Stimulated activated CD8-positive, alpha-beta memory T cell treated with anti-CD3 and anti-CD28 coated beads, Interleukin-15, amount 100 ng/mL, for 48 hours (primary cell): ENCODE measurements around the gene CHST11.

ENCODE experiments used
- DNase-seq, 2 donors: peaks; one replicate each; pipeline ENCODE4 v3.0.0-alpha.2; 2020; ENCODE audit warnings: low read depth in 2 of 2

The CHST11 gene

DNA sequence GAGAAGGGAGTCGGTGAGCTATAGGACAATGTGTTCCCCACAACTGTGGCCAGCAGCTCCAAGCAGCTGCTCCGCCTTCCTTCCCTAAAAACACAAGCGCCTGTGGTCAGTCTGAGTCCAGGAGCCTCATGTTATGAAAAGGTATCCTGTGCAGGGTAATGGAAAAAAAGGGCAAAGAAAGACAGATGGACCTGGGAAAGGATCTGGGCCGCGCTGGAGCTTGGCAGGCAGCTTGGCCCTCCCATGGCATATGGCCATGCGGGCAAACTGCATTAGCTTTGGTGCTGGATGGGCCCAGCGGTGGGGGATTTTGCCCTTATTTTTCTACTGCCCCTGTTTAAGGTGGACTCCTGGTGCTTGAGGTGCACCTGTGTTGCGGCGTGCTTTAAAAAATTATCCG, 23.7 kb upstream of the CHST11 start:
- no peak for DNase-seq

DNA sequence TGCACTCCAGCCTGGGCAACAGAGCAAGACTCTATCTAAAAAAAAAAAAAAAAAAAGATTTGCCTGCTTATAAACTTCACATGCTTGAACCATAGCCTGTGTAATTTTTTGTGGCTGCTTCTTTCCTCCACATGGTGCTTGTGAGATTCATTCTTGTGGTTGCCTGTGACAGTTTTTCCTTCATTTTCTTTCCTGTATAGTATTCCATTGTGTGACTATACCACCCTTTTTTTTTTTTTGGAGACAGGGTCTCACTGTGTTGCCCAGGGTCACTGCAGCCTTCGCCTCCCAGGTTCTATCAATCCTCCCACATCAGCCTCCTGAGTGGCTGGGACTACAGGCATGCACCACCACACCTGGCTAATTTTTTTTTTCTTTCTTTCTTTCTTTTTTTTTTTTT, 22.6 kb upstream of the CHST11 start:
- no peak for DNase-seq

DNA sequence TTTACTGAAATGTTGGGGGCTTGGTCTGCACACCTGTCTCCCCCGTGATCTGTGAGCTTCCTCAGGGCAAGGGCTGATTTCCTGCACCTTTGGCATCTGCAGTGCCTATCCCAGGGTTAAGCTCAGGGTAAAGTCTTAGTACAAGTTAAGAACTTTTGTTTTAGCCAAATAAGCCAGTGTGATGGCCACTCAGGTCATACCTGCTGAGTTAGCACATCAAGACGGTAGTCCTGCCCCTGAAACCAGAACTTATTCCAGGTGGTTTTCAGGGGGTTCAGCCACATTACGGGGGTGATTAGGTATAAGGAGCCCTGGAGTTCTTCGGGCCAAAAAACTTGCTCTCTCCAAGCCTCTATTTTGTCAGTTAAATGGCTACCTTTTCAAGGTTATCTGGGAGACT, 21.6 kb upstream of the CHST11 start:
- no peak for DNase-seq

DNA sequence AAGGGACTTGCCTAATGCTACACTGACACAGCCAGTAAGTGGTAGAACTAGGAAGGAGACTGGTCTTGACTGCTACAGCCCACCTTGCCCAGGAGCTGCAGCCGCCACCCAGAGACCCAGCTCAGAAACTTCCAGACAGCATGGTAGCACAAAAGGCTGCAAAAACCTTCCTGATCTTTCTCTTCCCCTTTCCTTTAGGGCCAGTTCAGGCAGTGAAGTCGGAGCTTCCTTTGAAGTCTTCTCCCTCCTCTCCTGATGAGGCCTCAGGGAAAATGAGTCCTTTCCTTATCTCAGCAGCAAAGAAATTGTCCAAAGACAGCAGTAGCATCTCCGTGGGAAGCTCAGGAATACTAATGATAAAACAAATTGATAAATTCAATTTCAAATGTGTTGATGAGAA, 21.0 kb upstream of the CHST11 start:
- no peak for DNase-seq

DNA sequence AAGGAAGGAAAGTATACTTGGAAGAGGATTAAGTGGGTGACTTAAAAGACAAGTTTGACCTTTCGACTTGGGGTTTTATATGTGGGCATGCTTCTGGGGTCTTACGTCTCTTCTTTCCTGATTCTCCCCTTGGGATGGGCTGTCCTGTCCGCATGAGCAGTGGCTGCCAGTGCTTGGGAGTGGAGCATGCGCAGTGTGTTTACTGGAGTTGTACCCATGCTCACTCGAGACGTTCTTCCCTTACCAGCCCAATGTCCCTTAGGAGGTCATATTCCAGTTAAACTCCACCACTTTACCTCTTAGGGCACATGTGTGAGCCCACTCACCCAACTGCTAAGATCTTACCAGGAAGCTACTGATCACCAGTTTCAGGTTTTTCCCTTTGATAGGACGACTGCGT, 20.0 kb upstream of the CHST11 start:
- DNase-seq = no peak

DNA sequence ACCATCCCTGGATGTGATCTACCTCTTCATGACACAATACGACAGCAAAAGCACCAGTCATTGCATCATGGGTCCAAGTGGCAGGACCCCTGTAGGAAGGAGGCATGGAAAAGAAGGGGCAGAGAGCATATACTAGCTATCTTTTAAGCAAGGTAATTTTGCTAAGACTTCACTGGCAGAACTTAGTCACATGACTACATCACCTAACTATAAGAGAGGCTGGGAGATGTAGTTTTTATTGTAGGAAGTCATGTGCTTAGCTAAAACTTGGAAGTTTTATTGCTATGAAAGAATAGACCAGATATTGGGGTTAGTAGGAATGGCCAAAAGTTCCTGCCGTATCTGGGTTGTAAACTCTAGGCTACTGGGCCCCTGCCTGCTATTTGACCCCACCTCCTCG, 18.6 kb upstream of the CHST11 start:
- no peak for DNase-seq

DNA sequence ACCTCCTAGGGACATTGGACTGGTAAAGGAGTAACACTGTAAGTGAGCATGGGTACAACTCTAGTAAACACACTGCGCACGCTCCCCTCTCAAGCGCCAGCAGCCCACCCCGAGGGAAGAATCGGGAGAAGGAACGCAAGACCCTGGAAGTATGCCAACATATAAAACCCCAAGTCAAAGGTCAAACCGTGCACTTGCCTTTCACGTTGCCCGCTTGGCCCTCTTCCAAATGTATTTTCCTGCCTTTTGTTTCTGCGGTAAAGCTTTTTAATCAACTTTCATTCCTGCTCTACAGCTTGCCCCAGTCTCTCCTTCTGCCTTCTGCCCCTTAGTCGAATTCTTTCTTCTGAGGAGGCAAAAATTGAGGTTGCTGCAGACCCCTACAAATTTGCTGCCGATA, 17.6 kb upstream of the CHST11 start:
- DNase-seq = no peak

DNA sequence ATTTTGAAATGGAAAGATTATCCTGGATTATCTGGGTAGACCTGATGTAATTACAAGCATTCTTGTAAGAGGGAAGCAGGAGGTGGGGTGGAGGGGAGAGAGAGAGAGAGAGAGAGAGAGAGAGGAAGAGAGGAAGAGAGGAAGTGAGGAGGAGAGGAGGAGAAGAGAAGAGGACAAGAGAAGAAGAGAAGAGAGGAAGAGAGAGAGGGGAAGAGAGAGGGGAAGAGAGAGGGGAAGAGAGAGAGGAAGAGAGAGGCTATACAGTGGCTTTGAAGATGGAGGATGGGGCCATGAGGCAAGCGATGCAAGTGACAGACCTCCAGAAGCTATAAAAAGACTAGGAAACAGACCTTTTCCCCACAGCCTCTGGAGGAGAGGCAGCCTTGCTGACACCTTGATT, 13.7 kb upstream of the CHST11 start:
- DNase-seq = no peak

DNA sequence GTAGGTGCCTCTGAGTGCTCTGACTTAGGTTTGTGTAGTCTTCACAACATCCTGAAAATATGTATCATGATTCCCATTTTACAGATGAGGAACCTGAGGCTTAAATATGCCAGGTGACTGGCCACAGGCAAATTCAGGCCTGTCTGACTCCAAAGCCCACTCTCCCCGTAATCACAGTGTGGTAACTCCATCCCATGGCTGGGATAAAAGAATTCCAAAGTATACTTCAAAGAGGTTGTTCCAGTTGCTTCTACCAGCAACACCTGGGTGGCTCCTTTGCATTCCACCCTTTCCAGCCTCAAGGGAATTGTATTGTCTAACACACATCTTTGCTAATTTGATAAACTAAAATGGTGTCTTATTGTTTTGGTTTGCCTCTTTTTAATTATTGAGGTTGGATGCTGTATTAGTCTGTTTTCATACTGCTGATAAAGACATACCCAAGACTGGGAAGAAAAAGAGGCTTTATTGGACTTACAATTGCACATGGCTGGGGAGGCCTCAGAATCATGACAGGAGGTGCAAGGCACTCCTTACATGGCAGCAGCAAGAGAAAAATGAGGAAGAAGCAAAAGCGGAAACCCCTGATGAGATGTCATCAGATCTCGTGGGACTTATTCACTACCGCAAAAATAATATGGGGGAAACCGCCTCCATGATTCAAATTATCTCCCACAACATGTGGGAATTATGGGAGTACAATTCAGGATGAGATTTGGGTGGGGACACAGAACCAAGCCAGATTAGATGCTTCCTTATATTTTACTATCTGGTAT, 9.9 kb upstream of the CHST11 start:
- no peak for DNase-seq

DNA sequence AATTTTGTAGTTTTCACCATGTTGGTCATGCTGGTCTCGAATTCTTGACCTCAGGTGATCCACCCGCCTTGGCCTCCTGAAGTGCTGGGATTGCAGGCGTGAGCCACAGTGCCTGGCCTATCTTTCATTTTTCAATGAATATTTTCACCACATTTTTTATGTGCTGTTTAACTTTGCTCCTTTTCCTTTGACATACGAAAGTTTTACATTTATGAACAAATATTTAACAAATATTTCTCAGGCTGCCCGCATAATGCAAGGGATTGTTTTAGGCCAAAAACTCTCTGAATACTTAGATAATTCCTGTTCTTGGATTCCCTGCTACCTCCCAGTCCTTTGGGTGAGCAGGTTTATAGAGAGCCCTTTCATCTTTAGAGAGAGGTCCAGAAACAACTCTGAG, 8.7 kb upstream of the CHST11 start:
- no peak for DNase-seq

DNA sequence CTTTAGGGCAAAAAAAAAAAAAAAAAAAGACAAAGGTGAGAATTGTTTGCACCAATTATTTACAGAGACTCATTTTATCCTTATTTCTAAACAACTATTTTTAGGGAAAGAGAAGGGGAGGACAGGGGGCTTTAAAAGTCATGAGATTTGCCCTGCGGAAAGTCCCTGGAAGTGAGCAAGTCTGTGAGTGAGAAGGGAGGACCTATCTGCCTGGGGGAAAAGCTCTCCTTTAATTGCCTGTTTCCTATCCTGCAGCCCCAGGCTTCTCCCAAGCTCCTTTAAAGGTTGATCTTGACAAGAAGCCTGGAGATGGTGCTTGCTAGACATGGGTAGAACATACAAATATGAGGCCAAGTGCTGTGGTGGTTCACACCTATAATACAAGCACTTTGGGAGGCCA, 8.3 kb upstream of the CHST11 start:
- DNase-seq = no peak

DNA sequence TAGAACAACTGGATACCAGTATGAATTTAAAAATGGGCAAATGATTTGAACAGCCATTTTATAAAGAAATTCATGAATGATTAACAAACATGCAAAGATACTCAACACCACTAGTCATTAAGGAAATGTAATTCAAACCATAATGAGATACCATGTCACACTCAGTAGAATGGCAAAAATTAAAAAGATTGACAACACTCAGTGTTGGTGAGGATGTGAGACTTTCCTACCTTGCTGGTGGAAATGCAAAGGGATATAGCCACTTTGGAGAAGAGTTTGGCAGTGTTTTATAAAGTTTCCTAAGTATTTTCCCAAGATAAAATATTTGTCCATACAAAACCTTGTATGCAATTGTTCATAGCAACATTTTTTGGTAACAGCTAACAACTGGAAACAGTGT, 6.0 kb upstream of the CHST11 start:
- no peak for DNase-seq

DNA sequence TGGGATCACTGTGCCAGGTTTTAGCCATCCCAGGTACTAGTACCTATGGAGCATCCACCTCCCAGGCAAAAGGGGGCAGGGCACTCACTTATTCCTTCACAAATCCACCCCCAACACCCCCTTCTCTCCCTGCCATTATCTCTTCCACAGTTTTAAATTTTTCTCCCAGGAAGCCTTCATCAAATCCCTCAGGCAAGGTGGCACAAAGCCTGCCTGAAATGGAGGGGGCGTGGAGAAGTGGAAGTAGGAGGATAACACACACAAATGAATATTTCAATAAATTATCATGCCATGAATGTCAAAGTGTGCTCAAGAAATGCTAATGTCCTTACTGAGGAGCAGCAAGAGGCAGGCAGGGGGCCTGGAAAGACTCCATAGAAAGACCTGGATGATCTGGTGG, 4.7 kb upstream of the CHST11 start:
- DNase-seq = no peak

DNA sequence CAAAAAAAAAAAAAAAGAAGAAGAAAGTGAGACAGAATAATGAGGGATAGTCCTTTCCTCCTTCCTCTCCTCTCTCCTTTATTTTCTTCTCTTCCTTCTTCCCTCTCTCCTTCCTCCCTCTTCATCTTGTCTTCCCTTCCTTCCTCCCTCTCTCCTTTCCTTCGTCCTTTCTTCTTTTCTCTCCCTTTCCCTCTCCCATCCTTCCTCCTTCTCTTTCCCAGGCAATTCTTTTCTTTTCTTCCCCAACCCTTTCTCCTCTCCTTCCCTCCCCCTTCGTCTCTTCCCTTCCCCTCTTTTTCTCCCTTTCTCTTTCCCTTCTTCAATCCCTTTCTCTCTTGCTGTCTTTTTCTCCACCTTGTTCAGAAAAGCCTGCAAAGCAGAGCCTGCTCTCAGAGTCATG, 3.6 kb upstream of the CHST11 start:
- no peak for DNase-seq

DNA sequence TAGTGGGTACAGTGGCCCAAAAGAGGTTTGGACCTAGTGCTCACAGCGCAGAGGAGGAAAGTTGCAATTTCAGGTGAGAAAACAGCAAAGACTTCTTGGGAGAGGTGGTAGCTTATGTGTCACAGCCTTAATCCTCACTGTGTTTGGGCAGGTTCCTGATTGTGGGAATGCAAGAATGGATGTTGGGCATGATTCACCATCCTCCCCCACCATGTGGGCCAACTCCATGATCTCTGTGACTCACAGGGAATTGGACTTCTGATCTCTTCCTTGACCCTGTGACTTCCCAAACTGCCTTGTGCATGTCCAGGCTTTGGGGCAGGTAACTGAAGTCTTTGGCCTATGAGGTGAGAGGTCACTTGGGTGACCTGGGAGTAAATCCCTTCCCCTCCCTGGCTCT, 1.8 kb upstream of the CHST11 start:
- no peak for DNase-seq

DNA sequence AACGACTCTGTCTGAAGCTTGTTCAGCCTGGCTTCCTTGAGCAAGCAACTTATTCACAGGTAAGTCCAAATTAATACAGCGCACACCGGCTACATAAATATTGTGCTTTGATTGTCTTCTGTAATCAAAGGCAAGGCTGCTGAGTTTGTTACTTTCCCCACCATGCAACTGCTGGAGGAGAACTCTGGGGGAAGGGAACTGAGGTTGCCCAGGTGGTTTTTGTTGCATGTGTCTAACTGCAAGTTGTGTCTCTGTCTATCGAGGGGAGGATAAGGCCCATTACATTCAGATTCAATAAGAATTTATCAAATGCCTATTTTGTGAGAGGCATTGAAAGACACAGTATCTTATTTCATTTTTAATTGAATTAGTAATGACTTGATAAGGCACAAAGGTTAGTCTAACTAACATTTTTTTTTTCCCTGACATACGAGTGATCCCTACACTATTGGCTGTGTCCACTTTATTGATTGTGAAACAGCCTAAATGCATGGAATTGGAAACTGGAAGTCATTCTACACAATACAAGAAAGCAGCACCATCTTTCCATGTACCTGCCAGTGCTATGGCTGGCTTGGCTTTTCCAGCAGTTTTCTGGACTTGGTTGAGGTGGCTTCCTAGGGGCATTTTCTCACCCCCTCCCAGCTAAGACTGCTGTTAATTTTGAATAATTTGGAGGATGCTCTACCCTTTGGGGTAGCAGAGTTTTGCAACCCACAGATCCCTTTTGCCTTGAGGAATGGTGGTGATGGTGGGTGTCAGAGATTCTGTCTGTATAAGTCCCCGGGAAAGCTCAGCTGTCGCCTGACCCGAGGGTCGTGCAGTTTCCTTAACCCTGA, 951 bp upstream of the CHST11 start:
- DNase-seq = no peak

DNA sequence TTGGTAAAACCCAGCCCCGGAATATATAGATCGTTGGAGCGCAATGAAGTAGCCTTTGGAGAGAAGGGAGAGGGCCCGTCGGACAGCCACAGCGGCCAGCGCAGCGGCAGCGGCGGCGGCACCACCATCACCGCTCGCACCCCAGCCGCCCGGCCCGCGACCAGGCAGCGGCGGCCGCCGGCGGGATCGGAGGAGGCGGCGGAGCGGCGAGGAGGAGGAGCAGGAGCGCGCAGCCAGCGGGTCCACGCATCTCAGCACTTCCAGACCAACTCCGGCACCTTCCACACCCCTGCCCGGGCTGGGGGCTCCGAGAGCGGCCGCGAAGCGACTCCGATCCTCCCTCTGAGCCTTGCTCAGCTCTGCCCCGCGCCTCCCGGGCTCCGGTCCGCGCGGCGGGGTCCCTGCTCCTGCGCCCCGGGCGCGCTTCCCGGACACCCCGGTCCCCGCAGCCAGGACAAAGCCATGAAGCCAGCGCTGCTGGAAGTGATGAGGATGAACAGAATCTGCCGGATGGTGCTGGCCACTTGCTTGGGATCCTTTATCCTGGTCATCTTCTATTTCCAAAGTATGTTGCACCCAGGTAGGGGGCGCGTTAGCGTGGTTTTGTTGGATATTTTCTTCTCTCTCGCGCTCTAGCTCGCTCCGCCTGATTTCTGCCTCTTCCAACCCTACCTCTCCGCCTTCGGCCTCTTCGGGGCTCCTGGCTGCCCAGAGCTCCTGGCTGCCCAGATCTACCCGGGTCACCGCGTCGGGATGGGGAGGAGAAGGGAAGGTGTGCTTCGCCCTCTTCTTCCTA, 400 bp downstream of the CHST11 start:
- DNase-seq = no peak

DNA sequence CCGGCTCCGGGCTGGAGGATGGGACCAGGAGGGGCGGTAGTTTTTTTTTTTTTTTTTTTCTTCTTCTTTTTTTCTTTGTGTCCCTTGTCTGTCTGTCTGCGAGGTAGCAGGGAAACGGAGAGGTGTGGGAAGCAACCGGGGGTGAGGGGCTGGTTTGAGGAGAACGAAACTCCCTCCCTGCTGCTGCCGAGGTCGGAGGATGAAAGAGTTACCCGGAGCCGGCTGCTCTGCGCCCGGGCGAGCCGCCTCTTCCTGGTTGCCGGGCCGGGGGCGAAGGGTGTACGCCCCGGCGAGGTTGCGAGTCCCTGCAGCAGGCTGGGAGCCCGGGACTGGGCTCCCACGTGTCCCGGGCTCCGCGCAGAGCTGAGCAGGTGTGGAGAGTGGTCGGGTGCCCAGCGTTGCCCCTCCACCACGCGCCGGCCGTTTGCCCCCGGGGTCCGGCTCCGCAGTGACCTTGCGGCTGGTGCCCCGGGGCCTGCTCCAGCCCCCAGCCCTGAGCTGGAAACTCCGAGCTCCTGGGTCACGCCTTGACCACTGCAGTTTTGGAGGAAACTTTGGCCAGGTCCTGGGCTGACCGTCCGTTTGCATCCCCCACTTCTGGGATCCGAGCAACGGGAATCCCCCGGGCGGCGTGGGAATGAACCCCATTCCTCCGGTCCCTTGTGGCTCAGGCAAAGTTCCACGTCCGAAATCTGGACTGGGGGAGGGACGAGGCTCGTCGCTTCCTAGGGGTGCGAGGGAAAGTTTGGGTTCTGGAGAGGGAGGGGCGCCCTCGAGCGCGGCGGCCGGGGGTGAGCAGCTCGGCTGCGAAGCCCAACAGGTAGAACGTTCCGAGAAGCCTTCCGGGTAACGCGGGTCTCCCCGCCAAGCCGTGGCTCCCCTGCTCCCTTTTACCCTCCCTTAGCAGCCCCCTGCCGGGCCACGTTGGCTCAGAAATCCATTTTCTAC, 1.3 kb downstream of the CHST11 start:
- DNase-seq = no peak

DNA sequence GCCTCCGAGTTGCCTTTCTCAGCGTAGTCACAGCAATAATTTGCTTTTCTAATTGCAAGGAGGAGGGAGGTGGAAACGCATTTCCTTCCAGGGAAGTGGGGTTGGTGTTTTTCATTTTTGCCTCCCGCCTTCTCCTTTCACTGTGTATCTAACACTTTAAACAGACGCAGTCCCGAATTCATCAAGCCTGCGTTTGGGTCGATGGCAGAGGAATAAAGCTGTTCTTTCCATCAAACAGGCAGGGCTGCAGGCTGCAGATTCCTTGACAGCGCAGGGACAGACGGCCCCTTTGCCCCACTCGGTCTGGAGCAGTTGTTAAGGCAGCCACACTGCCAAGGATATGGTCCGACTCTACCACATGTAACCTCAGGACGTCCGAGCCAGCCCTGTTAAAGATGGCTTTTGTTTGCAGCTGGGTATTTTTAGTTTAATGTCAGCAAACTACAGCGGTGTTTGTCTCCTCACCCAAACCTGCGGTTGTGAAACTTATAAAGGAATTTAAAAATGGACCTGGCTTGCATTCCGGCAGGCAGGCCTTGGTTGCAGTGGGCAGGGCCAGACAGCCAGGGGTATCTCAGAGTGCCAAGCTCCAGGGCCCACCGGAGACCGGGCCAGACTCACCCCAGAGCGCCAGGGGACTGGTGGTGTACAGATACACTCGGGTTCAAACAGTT, 2.1 kb downstream of the CHST11 start:
- no peak for DNase-seq

DNA sequence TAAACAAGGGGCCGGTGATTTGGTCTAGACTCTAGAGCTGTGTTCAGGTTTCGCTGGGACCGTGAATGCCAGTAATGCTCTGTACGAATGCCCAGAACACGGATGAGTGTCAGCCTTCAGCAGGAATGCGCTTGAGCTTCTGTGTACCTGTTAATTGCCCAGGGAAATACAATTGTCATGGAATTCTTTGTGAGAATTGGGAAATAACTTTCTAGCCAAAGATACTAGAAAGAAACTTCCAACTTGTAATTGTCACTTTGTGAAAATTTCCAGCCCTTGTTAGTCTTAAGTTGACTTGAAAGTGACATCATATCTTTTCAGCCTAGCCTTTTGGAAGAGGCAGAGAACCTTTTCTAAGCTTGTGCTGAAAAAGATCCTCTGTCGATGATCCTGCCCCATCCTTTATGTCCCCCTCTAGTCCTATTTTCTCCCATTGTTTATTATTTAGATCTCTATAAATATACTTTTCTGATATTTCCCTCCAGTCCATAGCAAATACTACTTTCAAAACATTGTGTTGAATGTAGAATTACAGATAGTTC, 2.7 kb downstream of the CHST11 start:
- DNase-seq = no peak
